Neuronal stem cell (in vitro differentiated cells): ENCODE results near the gene TMEM250.

Experiments
- DNase-seq: peaks from one replicate; pipeline ENCODE4 v3.0.0-alpha.2; 2013; ENCODE audit warnings: low spot score
- H2AFZ ChIP-seq: one replicate; pipeline ENCODE4 v1.6.1; 2013; ENCODE audit warnings: mild to moderate bottlenecking, low read length, inconsistent platforms
- H2AK5ac ChIP-seq: 2 replicates; pipeline ENCODE4 v1.6.1; 2013; ENCODE audit warnings: low read depth, mild to moderate bottlenecking, inconsistent platforms, low read length, moderate library complexity, mixed read lengths
- H2BK120ac ChIP-seq: 2 replicates; pipeline ENCODE4 v1.6.1; 2013; ENCODE audit warnings: low read depth, mild to moderate bottlenecking, inconsistent platforms, low read length, moderate library complexity, mixed read lengths
- H2BK12ac ChIP-seq: one replicate; pipeline ENCODE4 v1.6.1; 2013; ENCODE audit warnings: low read length, inconsistent platforms
- H2BK15ac ChIP-seq: 2 replicates; pipeline ENCODE4 v1.6.1; 2013; ENCODE audit warnings: mild to moderate bottlenecking, low read length, inconsistent platforms, mixed read lengths
- H2BK5ac ChIP-seq: one replicate; pipeline ENCODE4 v1.6.1; 2013; ENCODE audit warnings: inconsistent platforms, mild to moderate bottlenecking, low read length, moderate library complexity
- H3K14ac ChIP-seq: one replicate; pipeline ENCODE4 v1.6.1; 2013; ENCODE audit warnings: low read length, inconsistent platforms
- H3K18ac ChIP-seq: 2 replicates; pipeline ENCODE4 v1.6.1; 2013; ENCODE audit warnings: low read length, inconsistent platforms
- H3K23ac ChIP-seq: 2 replicates; pipeline ENCODE4 v1.6.1; 2013; ENCODE audit warnings: low read depth, mild to moderate bottlenecking, mixed read lengths, low read length, inconsistent platforms; ENCODE audit not compliant: poor library complexity
- H3K27ac ChIP-seq: replicated peaks from 3 replicates; pipeline ENCODE4 v1.5.1; 2013; ENCODE audit warnings: low read length, inconsistent platforms
- H3K27me3 ChIP-seq, 3 experiments: 2 replicates each; pipeline ENCODE4 v1.6.1; 2013; ENCODE audit warnings: low read length in 3 of 3, mild to moderate bottlenecking in 2 of 3, inconsistent platforms in 1 of 3, low read depth in 1 of 3, mixed read lengths in 1 of 3, moderate library complexity in 1 of 3; ENCODE audit not compliant: control insufficient read depth in 3 of 3, insufficient read depth in 3 of 3
- H3K36me3 ChIP-seq, 2 donors: replicated peaks in 1 of 2; 2 replicates each; pipeline ENCODE4 v1.6.1; 2013; ENCODE audit warnings: low read length in 2 of 2; ENCODE audit not compliant: control insufficient read depth in 2 of 2, insufficient read depth in 2 of 2
- H3K4ac ChIP-seq: 2 replicates; pipeline ENCODE4 v1.6.1; 2013; ENCODE audit warnings: inconsistent platforms, mild to moderate bottlenecking, low read length, moderate library complexity
- H3K4me1 ChIP-seq, 2 donors: 1 replicate in 1 of 2; 2 replicates in 1 of 2; pipeline ENCODE4 v1.6.1; 2013; ENCODE audit warnings: low read length in 2 of 2, low read depth in 1 of 2; ENCODE audit not compliant: control insufficient read depth in 2 of 2, insufficient read depth in 1 of 2
- H3K4me2 ChIP-seq: one replicate; pipeline ENCODE4 v1.6.1; 2013; ENCODE audit warnings: mild to moderate bottlenecking, low read length, inconsistent platforms; ENCODE audit not compliant: insufficient read depth, poor library complexity, severe bottlenecking
- H3K4me3 ChIP-seq, 2 donors: 2 replicates each; pipeline ENCODE4 v1.5.1; 2013; ENCODE audit warnings: low read length in 2 of 2, mild to moderate bottlenecking in 2 of 2, inconsistent platforms in 1 of 2, moderate library complexity in 1 of 2
- H3K79me1 ChIP-seq: one replicate; pipeline ENCODE4 v1.6.1; 2013; ENCODE audit warnings: low read depth, mild to moderate bottlenecking, inconsistent platforms, low read length, moderate library complexity
- H3K9ac ChIP-seq: one replicate; pipeline ENCODE4 v1.6.1; 2013; ENCODE audit warnings: mild to moderate bottlenecking, low read depth, low read length, inconsistent platforms; ENCODE audit not compliant: poor library complexity
- H3K9me3 ChIP-seq, 2 donors: replicated peaks in 1 of 2; 2 replicates each; pipeline versions ENCODE3 to v1.6.1; 2013; ENCODE audit warnings: low read length in 2 of 2, mild to moderate bottlenecking in 2 of 2, inconsistent platforms in 1 of 2, low read depth in 1 of 2, mixed read lengths in 1 of 2, moderate library complexity in 1 of 2; ENCODE audit not compliant: control insufficient read depth in 2 of 2, insufficient read depth in 1 of 2
- H4K8ac ChIP-seq: one replicate; pipeline ENCODE4 v1.6.1; 2013; ENCODE audit warnings: low read depth, mild to moderate bottlenecking, inconsistent platforms, low read length, moderate library complexity
- H4K91ac ChIP-seq: one replicate; pipeline ENCODE4 v1.6.1; 2013; ENCODE audit warnings: low read length, low read depth, mild to moderate bottlenecking, inconsistent platforms; ENCODE audit not compliant: poor library complexity
- WGBS, 2 donors: extraction: QIAGEN DNeasy Blood & Tissue Kit; methylation state at CpG; one replicate each; pipeline ENCODE4 v1.1.7; 2013; ENCODE audit warnings: missing lambda C conversion rate in 2 of 2, mixed read lengths in 1 of 2; ENCODE audit not compliant: insufficient read length in 2 of 2, insufficient replicate concordance in 1 of 2; ENCODE audit errors: extremely low coverage in 2 of 2; 5-methylcytosine and 5-hydroxymethylcytosine counted together

TMEM250 gene

DNA sequence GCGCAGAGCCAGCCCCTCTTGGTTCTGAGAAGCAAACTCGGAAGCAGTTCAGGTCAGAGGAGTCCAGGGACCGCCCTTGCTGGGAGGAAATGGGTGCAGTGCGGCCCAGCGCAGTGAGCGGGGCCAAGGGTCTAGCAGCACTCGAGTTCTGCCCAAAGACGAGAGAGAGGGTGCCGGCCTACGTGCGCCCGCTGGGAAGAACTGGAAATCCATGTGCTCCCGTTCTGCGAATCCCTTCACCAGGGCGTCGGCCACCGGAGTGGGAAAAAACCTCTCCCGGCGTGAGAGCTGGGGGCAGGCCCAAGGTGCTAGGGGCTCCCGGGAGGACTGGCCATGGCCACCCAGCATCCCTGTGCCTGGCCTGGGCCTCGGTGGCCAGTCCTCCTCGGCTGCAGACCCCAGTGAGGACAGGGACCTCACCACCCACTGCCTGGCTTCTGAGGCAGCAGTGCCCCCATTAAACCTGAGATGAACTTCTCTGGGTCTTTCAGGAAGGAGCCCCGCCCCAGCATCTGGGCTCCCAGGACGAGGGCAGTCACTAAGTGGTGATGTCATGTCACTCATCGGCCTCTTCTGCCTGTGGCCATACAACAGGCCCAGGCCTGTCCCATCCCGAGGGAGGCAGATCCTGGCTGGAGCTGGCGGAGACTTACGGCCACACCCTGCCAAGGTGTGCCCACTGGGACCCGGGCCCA, 10.6 kb downstream of the TMEM250 start:
- peak overlapping the region; percentile 61 for H2BK120ac ChIP-seq
- H3K79me1 ChIP-seq = peaks cover 7% of the 10 kb centered on the region
- H3K27me3 ChIP-seq = peaks cover 0 to 14% (median 0%) of the 10 kb centered on the region in 3 experiments
- H3K18ac ChIP-seq = peak overlapping the region; percentile 78
- peak overlapping the region; percentile 73 for H3K23ac ChIP-seq
- no peak overlapping the region for H3K4me2 ChIP-seq
- H3K4me1 ChIP-seq = peaks cover 29 to 58% of the 10 kb centered on the region in 2 donors
- no peak for DNase-seq
- H2AFZ ChIP-seq = peak overlapping the region; percentile 7
- H3K9ac ChIP-seq = no peak overlapping the region
- peak overlapping the region; percentile 84 for H2BK12ac ChIP-seq
- peak overlapping the region; percentile 38 for H3K27ac ChIP-seq
- H3K14ac ChIP-seq = peak overlapping the region; percentile 94
- peak overlapping the region; percentile 98 for H2BK15ac ChIP-seq
- H3K4me3 ChIP-seq = no peak overlapping the region
- no peaks in the 10 kb centered on the region for H3K9me3 ChIP-seq
- H3K4ac ChIP-seq = peak overlapping the region; percentile 26
- WGBS, 2 donors = no CpG with 5 or more reads among the region's 29 CpGs
- peak overlapping the region; percentile 93 for H2AK5ac ChIP-seq
- no peaks in the 10 kb centered on the region for H3K36me3 ChIP-seq
- H4K91ac ChIP-seq = peak overlapping the region; percentile 85
- H2BK5ac ChIP-seq = peak overlapping the region; percentile 97
- H4K8ac ChIP-seq = no peak overlapping the region

- Histone ChIP-seq H3K4ac (peak overlapping the region; percentile 98), H3K4me2 (no peak overlapping the region), H2AK5ac (peak overlapping the region; percentile 98), H2AFZ (peak overlapping the region; percentile 35), H3K23ac (peak overlapping the region; percentile 93), H2BK120ac (no peak overlapping the region), H2BK15ac (peak overlapping the region; percentile 96), H3K79me1 (peaks cover 7% of the 10 kb centered on the region), H3K4me3 (no peak overlapping the region), H4K91ac (peak overlapping the region; percentile 94), H2BK12ac (no peak overlapping the region), H3K14ac (peak overlapping the region; percentile 94), H2BK5ac (peak overlapping the region; percentile 97), H3K9ac (peak overlapping the region; percentile 60), H4K8ac (no peak overlapping the region), H3K9me3 (no peaks in the 10 kb centered on the region), H3K18ac (peak overlapping the region; percentile 90), H3K36me3 (no peaks in the 10 kb centered on the region), H3K27me3 (peaks cover 0 to 14% (median 0%) of the 10 kb centered on the region in 3 experiments), H3K27ac (no peak overlapping the region), H3K4me1 (peaks cover 29 to 58% of the 10 kb centered on the region in 2 donors)
- no peak for DNase-seq
- no CpG with 5 or more reads among the region's 29 CpGs for WGBS, 2 donors
Observed at GRCh38 chr9:136107155-136107952, 11.3 kb downstream of the TMEM250 start.

DNA sequence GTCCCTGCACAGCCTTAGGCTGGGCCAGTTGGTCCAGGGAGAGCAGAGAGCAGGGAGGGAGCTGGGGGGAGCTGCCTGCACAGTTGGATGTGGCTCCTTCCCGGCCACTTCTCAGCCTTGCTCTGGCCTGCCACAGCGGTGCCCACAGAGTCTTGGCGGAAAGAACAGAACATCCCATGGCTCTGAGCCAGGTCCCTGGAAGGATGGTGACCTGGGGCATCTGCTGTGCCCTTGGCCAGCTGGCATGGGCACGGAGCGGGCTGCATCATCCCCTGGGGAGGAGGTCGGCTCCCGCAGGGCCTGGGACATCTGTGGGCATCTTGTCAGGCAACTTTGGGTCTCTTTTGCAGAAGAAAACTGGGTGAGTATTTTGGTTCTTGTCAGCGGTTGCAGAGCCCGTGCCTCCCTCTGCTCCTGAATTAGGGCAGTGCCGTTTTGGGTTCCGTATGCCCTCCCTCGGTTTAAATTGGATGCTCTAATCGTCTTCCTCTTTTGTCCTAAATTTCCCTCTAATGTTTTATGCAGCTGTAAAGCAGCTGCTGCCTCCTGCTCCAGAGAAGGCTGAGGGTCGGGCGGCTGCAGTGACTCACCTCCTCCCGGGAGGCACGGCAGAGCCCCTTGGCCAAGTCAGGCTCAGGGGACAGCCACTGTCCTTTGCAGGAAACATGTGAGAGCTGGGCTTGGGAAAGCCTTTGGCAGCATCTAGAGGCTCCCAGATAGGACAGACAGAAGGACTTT, 13.1 kb downstream of the TMEM250 start:
- no peak for DNase-seq
- no CpG with 5 or more reads among the region's 17 CpGs for WGBS, 2 donors

More for the DNA sequence above, 13.1 kb downstream of the TMEM250 start:
- no peak overlapping the region for H3K4me2 ChIP-seq
- no peak overlapping the region for H4K8ac ChIP-seq
- H3K27me3 ChIP-seq = peaks cover 0 to 14% (median 0%) of the 10 kb centered on the region in 3 experiments
- peak overlapping the region; percentile 16 for H4K91ac ChIP-seq
- peak overlapping the region; percentile 82 for H2BK15ac ChIP-seq
- H3K4me3 ChIP-seq = no peak overlapping the region
- no peak overlapping the region for H3K14ac ChIP-seq
- H3K18ac ChIP-seq = peak overlapping the region; percentile 62
- H3K4ac ChIP-seq = peak overlapping the region; percentile 39
- no peaks in the 10 kb centered on the region for H3K36me3 ChIP-seq
- no peak overlapping the region for H3K9ac ChIP-seq
- H2AK5ac ChIP-seq = peak overlapping the region; percentile 89
- no peak overlapping the region for H3K27ac ChIP-seq
- peak overlapping the region; percentile 69 for H2AFZ ChIP-seq
- H3K4me1 ChIP-seq = peaks cover 28 to 56% of the 10 kb centered on the region in 2 donors
- H3K9me3 ChIP-seq = no peaks in the 10 kb centered on the region
- H2BK120ac ChIP-seq = no peak overlapping the region
- peak overlapping the region; percentile 53 for H3K23ac ChIP-seq
- no peak overlapping the region for H2BK5ac ChIP-seq
- H2BK12ac ChIP-seq = peak overlapping the region; percentile 93
- peaks cover 6% of the 10 kb centered on the region for H3K79me1 ChIP-seq
